ENCODE data around the gene PPP3CB. TPM values are rescaled to one million over a fixed set of nuclear protein-coding genes. Genes with fewer than 3 reads are reported as not detected.

PPP3CB gene
- total RNA-seq, 2 donors from 2014 or later, result 26.5 to 34.2 TPM

GRCh38 chr10:73467206-73467605 is 28.6 kb downstream of the PPP3CB start:
- DNase-seq, result no peak
- no peak overlapping the region for H3K4me3 ChIP-seq
- H3K9me3 ChIP-seq, result no peaks in the 10 kb centered on the region
- TF ChIP-seq CTCF (IDR thresholded peaks at IDR 0.05), result no peak
- intact Hi-C loops (cut with DNase I), result no loop called here
- no peaks in the 10 kb centered on the region for H3K36me3 ChIP-seq
- H3K9ac ChIP-seq (ENCODE audit: low read depth in 2 of 2, low read length in 2 of 2), result no peak overlapping the region
- no peak overlapping the region for H3K27ac ChIP-seq
- H3K27me3 ChIP-seq, result no peaks in the 10 kb centered on the region
- H3K4me1 ChIP-seq, result no peaks in the 10 kb centered on the region

- no peak for TF ChIP-seq CTCF (IDR thresholded peaks at IDR 0.05)
- intact Hi-C loops (cut with DNase I), result no loop called here
- Histone ChIP-seq H3K9me3 (no peaks in the 10 kb centered on the region), H3K27me3 (no peaks in the 10 kb centered on the region), H3K36me3 (no peaks in the 10 kb centered on the region), H3K27ac (no peak overlapping the region), H3K4me3 (no peak overlapping the region), H3K4me1 (no peaks in the 10 kb centered on the region), H3K9ac (ENCODE audit: low read depth in 2 of 2, low read length in 2 of 2) (no peak overlapping the region)
- no peak for DNase-seq
Observed at GRCh38 chr10:73465978-73466726, 29.7 kb downstream of the PPP3CB start.

- Histone ChIP-seq H3K9ac (ENCODE audit: low read depth in 2 of 2, low read length in 2 of 2) (no peak overlapping the region), H3K4me3 (no peak overlapping the region), H3K36me3 (no peaks in the 10 kb centered on the region), H3K9me3 (no peaks in the 10 kb centered on the region), H3K27me3 (no peaks in the 10 kb centered on the region), H3K27ac (no peak overlapping the region), H3K4me1 (no peaks in the 10 kb centered on the region)
- intact Hi-C loops (cut with DNase I), result no loop called here
- DNase-seq, result no peak
- no peak for TF ChIP-seq CTCF (IDR thresholded peaks at IDR 0.05)
Observed at GRCh38 chr10:73460897-73461296, 34.9 kb downstream of the PPP3CB start.

GRCh38 chr10:73459683-73460314 is 36.0 kb downstream of the PPP3CB start:
- TF ChIP-seq CTCF (IDR thresholded peaks at IDR 0.05), result no peak
- intact Hi-C loops (cut with DNase I), result no loop called here
- H3K4me3 ChIP-seq, result no peak overlapping the region
- H3K4me1 ChIP-seq, result no peaks in the 10 kb centered on the region
- no peaks in the 10 kb centered on the region for H3K36me3 ChIP-seq
- no peak overlapping the region for H3K27ac ChIP-seq
- H3K9ac ChIP-seq (ENCODE audit: low read depth in 2 of 2, low read length in 2 of 2), result no peak overlapping the region
- no peaks in the 10 kb centered on the region for H3K9me3 ChIP-seq
- no peak for DNase-seq
- no peaks in the 10 kb centered on the region for H3K27me3 ChIP-seq

- Histone ChIP-seq H3K27ac (no peak overlapping the region), H3K27me3 (no peaks in the 10 kb centered on the region), H3K9me3 (no peaks in the 10 kb centered on the region), H3K4me3 (no peak overlapping the region), H3K36me3 (peaks cover 6% of the 10 kb centered on the region), H3K9ac (ENCODE audit: low read depth in 2 of 2, low read length in 2 of 2) (no peak overlapping the region), H3K4me1 (no peaks in the 10 kb centered on the region)
- intact Hi-C loops (cut with DNase I), result no loop called here
- no peak for TF ChIP-seq CTCF (IDR thresholded peaks at IDR 0.05)
- DNase-seq, result no peak
Observed at GRCh38 chr10:73456187-73456890, 39.5 kb downstream of the PPP3CB start.
